Measurements from ENCODE around the gene ZNF609. TPM values are rescaled to one million over a fixed set of nuclear protein-coding genes. Genes with fewer than 3 reads are reported as not detected.

ZNF609 gene
- total RNA-seq, 6 experiments from 2014 or later, result 19.7 to 22.1 (median 20.4) TPM

DNA sequence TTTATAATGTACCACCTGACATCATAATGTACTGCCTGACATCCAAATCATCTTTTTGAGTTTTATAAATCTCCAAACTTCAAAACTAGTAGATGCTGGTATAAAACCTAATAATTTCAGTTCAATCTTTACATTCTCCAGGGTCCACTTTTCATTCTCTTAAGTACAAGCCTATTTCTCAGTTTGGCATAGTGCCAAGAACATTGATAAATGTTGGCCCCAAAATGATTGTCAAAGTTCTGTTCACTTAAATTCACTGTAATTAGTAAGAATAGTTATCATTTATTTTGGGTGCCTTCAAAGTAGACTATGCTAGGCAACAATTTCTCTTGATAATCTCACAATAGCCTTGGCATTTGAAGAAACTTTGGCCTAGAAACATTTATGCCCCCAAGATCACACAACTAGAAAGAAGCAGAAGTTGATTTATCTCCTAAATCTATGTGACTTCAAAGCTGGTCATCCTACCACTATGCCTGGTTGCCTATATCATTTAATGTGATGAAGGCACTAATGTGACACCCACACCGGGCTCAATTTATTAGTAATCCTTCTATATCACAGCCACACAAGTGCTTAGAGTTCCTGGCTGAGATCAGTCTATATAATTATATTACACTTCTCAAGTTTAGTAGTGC lies 101.7 kb downstream of the ZNF609 start:
- Mint-ChIP-seq H3K4me3 (no peak overlapping the region), H3K36me3 (ENCODE audit: low read depth) (peaks cover 9% of the 10 kb centered on the region; the same call in 1 of the 2 replicates)
- TF ChIP-seq, protein P1, sequence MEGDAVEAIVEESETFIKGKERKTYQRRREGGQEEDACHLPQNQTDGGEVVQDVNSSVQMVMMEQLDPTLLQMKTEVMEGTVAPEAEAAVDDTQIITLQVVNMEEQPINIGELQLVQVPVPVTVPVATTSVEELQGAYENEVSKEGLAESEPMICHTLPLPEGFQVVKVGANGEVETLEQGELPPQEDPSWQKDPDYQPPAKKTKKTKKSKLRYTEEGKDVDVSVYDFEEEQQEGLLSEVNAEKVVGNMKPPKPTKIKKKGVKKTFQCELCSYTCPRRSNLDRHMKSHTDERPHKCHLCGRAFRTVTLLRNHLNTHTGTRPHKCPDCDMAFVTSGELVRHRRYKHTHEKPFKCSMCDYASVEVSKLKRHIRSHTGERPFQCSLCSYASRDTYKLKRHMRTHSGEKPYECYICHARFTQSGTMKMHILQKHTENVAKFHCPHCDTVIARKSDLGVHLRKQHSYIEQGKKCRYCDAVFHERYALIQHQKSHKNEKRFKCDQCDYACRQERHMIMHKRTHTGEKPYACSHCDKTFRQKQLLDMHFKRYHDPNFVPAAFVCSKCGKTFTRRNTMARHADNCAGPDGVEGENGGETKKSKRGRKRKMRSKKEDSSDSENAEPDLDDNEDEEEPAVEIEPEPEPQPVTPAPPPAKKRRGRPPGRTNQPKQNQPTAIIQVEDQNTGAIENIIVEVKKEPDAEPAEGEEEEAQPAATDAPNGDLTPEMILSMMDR (IDR thresholded peaks at IDR 0.05), result no peak

DNA sequence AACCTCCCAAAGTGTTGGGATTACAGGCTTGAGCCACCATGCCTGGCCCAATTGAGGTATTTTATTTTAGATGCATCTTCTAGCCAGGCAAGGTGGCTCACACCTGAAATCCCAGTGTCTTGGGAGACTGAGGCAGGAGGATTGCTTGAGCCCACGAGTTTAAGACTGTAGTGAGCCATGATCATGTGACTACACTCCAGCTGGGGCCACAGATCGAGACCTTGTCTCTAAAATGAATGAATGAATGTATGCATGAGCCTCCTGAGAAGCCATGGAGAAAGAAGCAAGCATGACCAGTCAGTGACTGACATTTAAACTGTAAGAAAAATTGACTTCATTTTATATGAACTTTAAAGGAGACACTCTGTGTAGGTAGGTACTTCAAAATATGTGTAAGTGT lies 105.7 kb downstream of the ZNF609 start:
- TF ChIP-seq, protein P1 (IDR thresholded peaks at IDR 0.05), result no peak
- H3K4me1 Mint-ChIP-seq (ENCODE audit: low read depth), result peaks cover 30% of the 10 kb centered on the region
- no peak for DNase-seq
- no peak overlapping the region for H3K27ac Mint-ChIP-seq
- H3K27me3 Mint-ChIP-seq (ENCODE audit: insufficient read depth), result no peaks in the 10 kb centered on the region
- peaks cover 9% of the 10 kb centered on the region; the same call in 1 of the 2 replicates for H3K36me3 Mint-ChIP-seq (ENCODE audit: low read depth)
- no peak overlapping the region for H3K4me3 Mint-ChIP-seq
- H3K9me3 Mint-ChIP-seq, result no peaks in the 10 kb centered on the region

More for the DNA sequence above, 101.7 kb downstream of the ZNF609 start:
- Mint-ChIP-seq H3K27ac (no peak overlapping the region), H3K4me1 (ENCODE audit: low read depth) (peaks cover 34% of the 10 kb centered on the region), H3K27me3 (ENCODE audit: insufficient read depth) (no peaks in the 10 kb centered on the region), H3K9me3 (no peaks in the 10 kb centered on the region)
- no peak for DNase-seq

DNA sequence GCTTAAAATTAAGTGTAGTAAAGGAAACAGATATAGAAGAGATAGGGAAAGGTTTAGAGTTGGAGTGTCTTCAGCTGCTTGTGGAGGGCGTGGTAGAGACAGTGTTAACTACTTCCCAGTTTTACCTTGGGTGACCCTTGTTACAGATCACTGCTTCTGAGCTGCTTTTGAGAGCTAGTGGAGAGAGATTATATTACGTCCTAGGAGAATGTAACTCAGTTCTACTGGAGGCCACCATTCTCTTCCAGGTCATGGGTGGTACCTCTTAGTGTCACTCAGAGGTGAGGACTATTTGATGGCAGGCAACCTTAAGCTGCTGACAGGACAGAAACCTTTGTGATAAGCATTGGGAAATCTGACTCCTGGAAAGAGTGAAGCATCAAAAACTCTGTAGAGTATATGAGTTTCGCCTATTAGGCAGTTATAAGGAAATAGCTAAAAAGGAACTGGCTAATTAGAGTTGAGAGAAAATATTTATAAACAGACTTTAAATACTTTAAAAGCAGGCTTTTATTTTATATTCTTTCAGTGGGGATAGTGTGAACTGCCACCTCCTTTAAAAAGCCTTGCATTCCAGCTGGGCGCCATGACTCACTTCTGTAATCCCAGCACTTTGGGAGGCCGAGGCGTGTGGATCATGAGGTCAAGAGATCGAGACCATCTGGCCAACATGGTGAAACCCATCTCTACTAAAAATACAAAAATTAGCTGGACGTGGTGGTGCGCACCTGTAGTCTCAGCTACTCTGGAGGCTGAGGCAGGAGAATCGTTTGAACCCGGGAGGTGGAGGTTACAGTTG lies 106.5 kb downstream of the ZNF609 start:
- no peak overlapping the region for H3K4me3 Mint-ChIP-seq
- no peaks in the 10 kb centered on the region for H3K9me3 Mint-ChIP-seq
- TF ChIP-seq, protein P1 (IDR thresholded peaks at IDR 0.05), result no peak
- H3K4me1 Mint-ChIP-seq (ENCODE audit: low read depth), result peaks cover 31% of the 10 kb centered on the region
- H3K27me3 Mint-ChIP-seq (ENCODE audit: insufficient read depth), result no peaks in the 10 kb centered on the region
- no peak for DNase-seq
- no peak overlapping the region for H3K27ac Mint-ChIP-seq
- peaks cover 9% of the 10 kb centered on the region; the same call in 1 of the 2 replicates for H3K36me3 Mint-ChIP-seq (ENCODE audit: low read depth)

DNA sequence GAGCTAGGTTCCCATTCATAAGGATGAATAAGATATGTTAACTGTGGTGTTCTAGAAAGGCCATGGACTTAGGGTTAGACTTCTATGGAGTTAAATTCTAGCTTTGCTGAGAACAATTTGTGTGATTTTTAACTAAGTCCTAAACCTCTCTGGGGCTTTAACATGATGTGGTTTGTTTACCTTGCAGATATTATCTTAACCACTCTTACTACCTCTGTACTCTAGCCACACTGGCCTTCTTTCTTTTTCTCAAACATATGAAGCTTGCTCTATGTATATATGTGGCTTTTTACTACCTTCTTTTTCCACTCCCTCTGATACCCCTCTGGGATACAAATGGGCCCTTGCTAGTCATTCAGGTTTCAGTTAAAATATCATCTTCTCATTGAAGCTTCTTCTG lies 108.4 kb downstream of the ZNF609 start:
- Mint-ChIP-seq H3K27ac (no peak overlapping the region), H3K4me3 (no peak overlapping the region), H3K9me3 (no peaks in the 10 kb centered on the region), H3K36me3 (ENCODE audit: low read depth) (peaks cover 4% of the 10 kb centered on the region; the same call in 1 of the 2 replicates), H3K4me1 (ENCODE audit: low read depth) (peaks cover 40% of the 10 kb centered on the region), H3K27me3 (ENCODE audit: insufficient read depth) (no peaks in the 10 kb centered on the region)
- no peak for DNase-seq
- TF ChIP-seq, protein P1 (IDR thresholded peaks at IDR 0.05), result no peak

DNA sequence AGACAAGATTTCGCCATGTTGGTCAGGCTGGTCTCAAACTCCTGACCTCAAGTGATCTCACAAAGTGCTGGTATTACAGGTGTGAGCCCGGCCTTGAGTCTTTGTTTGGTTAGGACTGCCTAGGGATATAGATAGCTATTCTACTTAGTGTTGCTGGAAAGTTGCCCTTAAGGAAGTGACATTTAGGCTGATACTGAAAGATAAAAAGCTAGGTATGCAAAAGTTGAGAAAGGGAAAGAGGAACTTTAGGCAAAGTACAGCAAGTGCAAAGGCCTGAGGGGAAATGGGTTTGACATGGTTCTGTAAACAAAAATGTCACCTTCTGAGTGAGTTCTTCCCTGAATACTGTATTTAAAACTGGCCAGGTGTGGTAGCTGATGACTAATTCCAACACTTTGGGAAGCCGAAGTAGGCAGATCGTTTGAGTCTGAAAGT lies 111.5 kb downstream of the ZNF609 start:
- Mint-ChIP-seq H3K27ac (no peak overlapping the region), H3K4me1 (ENCODE audit: low read depth) (peaks cover 47% of the 10 kb centered on the region), H3K36me3 (ENCODE audit: low read depth) (no peaks in the 10 kb centered on the region), H3K27me3 (ENCODE audit: insufficient read depth) (no peaks in the 10 kb centered on the region), H3K4me3 (no peak overlapping the region), H3K9me3 (no peaks in the 10 kb centered on the region)
- TF ChIP-seq, protein P1 (IDR thresholded peaks at IDR 0.05), result no peak
- no peak for DNase-seq

Data from HFFc6 (cell line).